Nephron (organoid): ENCODE measurements around the gene PACS1.

ENCODE experiments used
- H3K27ac Mint-ChIP-seq, 3 experiments: 2 replicates each; pipeline ENCODE4 v1.8.0; 2020; ENCODE audit warnings: mixed read lengths in 3 of 3, mild to moderate bottlenecking in 2 of 3, moderate library complexity in 1 of 3
- H3K27me3 Mint-ChIP-seq: 2 replicates; pipeline ENCODE4 v1.8.0; 2021; ENCODE audit warnings: low read depth, mild to moderate bottlenecking, moderate library complexity, mixed read lengths
- H3K36me3 Mint-ChIP-seq: 2 replicates; pipeline ENCODE4 v1.8.0; 2020; ENCODE audit warnings: low read depth, mixed read lengths
- H3K4me1 Mint-ChIP-seq: 2 replicates; pipeline ENCODE4 v1.8.0; 2020; ENCODE audit warnings: mixed read lengths
- H3K4me3 Mint-ChIP-seq, 3 experiments: 2 replicates each; pipeline ENCODE4 v1.8.0; 2020; ENCODE audit warnings: mild to moderate bottlenecking in 3 of 3, mixed read lengths in 3 of 3, moderate library complexity in 2 of 3
- H3K9me3 Mint-ChIP-seq: 2 replicates; pipeline ENCODE4 v1.8.0; 2020; ENCODE audit warnings: mixed read lengths
- TF ChIP-seq, protein P1 (sequence below), 3 experiments: fragments of 200-600 bp; sonication (generic); IDR thresholded peaks; one replicate each; pipeline ENCODE4 v1.5.0; 2021; ENCODE audit warnings: antibody characterized with exemption in 3 of 3; ENCODE audit not compliant: unreplicated experiment in 3 of 3

PACS1 gene

DNA sequence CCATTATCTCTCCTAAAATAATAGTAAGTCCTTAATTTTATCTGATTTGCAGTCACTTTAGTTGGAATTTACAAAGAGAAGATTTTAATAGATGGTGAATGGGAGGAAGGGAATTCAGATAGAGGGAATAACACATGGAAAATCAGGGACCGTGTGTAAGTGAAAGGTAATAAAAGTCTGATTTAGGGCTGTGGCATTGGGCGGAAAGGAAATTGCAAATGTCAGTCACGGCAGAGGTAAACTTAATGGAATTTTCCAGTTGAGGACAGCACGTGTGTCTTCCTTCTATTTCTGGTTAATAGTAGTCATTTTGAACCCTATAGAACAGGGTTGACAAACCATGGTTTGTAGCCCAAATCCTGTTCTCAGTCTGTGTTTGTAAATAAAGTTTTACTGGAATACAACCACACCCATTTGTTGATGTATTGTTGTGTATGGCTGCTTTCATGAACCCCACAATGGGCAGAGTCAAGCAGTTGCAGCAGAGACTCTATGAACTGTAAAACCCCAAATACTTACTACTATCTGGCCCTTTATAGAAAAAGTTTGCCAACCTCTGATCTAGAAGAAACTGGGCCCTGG lies 34.1 kb downstream of the PACS1 start:
- TF ChIP-seq, protein P1, sequence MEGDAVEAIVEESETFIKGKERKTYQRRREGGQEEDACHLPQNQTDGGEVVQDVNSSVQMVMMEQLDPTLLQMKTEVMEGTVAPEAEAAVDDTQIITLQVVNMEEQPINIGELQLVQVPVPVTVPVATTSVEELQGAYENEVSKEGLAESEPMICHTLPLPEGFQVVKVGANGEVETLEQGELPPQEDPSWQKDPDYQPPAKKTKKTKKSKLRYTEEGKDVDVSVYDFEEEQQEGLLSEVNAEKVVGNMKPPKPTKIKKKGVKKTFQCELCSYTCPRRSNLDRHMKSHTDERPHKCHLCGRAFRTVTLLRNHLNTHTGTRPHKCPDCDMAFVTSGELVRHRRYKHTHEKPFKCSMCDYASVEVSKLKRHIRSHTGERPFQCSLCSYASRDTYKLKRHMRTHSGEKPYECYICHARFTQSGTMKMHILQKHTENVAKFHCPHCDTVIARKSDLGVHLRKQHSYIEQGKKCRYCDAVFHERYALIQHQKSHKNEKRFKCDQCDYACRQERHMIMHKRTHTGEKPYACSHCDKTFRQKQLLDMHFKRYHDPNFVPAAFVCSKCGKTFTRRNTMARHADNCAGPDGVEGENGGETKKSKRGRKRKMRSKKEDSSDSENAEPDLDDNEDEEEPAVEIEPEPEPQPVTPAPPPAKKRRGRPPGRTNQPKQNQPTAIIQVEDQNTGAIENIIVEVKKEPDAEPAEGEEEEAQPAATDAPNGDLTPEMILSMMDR (IDR thresholded peaks at IDR 0.05; ENCODE audit: unreplicated experiment in 3 of 3): no peak
- Mint-ChIP-seq H3K27me3 (no peaks in the 10 kb centered on the region), H3K4me3 (no peak overlapping the region), H3K4me1 (peaks cover 7% of the 10 kb centered on the region), H3K27ac (no peak overlapping the region), H3K9me3 (no peaks in the 10 kb centered on the region), H3K36me3 (no peaks in the 10 kb centered on the region)

DNA sequence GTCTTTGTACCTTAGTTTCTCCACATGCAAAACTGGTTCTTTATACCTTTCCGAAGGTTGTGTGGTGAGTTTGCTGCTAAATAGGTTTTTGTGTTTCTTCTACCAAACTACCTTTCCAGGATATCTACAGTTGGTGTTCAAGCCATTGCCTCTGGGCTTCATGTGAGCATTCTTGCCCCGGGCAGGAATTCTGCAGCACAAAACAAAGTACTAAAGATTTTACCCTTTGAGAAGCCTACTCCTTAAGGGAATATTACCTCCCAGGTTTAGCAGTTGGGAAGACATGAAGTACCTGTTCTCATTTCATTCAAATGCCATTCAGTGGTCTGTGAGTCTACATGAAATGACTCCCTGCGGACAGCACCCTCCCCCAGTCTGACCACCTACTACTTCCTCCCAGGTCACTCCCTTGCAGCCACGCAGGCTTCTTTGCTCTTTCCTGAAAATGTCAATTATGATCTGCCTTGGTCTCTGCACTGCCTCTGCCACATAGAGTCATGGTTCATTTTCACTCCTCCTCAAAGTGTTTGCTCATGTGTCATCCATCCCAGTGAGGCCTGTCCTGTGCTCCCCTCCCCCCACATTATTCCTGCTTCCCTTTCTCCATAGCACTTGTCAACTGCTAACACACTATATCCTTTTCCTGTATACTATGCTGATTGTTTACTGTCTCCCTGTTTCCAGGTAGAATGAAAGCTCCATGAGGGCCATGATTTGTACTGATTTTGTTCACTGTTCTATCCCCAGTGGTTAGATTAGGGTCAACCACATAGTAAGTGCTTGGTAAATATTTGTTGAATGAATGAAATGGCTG lies 36.9 kb downstream of the PACS1 start:
- no peak overlapping the region for H3K4me3 Mint-ChIP-seq
- H3K36me3 Mint-ChIP-seq: no peaks in the 10 kb centered on the region
- TF ChIP-seq, protein P1 (IDR thresholded peaks at IDR 0.05; ENCODE audit: unreplicated experiment in 3 of 3): no peak
- no peaks in the 10 kb centered on the region for H3K9me3 Mint-ChIP-seq
- peak overlapping the region in 1 of 3 experiments; percentile 5 for H3K27ac Mint-ChIP-seq
- H3K27me3 Mint-ChIP-seq: no peaks in the 10 kb centered on the region
- peaks cover 9% of the 10 kb centered on the region for H3K4me1 Mint-ChIP-seq

DNA sequence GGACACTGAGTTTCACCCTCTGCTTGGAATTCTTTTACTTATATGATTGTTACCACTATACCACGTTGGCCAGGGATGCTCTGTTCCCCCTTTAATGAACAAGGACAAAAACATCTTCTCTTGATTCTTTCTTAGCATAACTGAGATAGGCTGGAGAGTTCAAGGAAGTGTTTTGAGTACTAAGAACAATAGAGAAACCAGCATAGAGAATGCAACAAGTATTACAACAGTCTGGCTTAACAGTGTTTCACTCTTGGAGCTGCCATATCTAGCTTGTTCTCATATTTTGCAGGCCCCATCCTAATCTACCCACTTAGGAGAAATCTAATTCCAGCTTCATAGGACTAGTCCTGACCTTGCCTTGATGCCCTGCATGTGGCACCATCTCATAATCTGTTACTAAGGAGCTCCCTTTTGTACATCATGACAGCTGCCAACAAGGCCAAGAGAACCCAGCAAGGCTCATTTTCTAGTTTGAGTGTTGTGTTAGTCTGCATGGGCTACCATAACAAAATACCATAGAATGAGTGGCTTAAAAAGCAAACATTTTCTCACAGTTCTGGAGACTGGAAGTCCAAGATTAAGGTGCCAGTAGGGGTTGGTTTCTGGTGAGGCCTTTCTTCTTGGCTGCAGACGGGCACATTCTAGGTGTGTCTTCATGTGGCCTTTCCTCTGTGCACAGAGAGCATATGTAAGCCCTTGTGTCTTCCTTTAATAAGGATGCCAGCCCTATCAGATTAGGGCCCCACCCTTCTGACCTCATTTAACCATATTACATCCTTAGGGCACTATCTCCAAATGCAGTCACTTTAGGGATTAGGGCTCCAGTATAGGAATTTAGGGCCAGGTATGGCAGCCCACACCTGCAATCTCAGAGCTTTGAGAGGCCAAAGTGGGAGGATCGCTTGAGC lies 37.8 kb downstream of the PACS1 start:
- TF ChIP-seq, protein P1 (IDR thresholded peaks at IDR 0.05; ENCODE audit: unreplicated experiment in 3 of 3): no peak
- no peak overlapping the region for H3K27ac Mint-ChIP-seq

DNA sequence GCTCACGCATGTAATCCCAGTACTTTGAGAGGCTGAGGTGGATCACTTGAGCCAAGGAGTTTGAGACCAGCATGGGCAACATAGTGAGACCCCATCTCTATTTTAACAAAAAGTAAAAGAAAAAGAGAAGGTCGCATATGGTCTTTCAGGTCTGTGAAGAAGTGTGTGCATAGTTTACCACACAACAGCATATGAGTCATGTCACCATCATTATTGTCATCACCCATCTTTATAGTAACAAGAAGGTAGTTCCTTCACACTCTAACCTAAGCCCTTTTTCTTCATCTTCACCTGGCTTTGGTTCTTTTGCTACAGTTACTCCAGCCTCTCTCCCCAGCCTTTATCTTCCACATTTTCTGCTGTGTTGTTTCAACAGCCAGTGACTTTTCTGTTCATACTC lies 39.2 kb downstream of the PACS1 start:
- Mint-ChIP-seq H3K27ac (no peak overlapping the region), H3K36me3 (no peaks in the 10 kb centered on the region), H3K4me1 (peaks cover 25% of the 10 kb centered on the region), H3K4me3 (no peak overlapping the region), H3K9me3 (no peaks in the 10 kb centered on the region), H3K27me3 (no peaks in the 10 kb centered on the region)
- TF ChIP-seq, protein P1 (IDR thresholded peaks at IDR 0.05; ENCODE audit: unreplicated experiment in 3 of 3): no peak

More for the DNA sequence above, 37.8 kb downstream of the PACS1 start:
- no peaks in the 10 kb centered on the region for H3K36me3 Mint-ChIP-seq
- H3K4me3 Mint-ChIP-seq: no peak overlapping the region
- peaks cover 16% of the 10 kb centered on the region for H3K4me1 Mint-ChIP-seq
- no peaks in the 10 kb centered on the region for H3K27me3 Mint-ChIP-seq
- no peaks in the 10 kb centered on the region for H3K9me3 Mint-ChIP-seq

DNA sequence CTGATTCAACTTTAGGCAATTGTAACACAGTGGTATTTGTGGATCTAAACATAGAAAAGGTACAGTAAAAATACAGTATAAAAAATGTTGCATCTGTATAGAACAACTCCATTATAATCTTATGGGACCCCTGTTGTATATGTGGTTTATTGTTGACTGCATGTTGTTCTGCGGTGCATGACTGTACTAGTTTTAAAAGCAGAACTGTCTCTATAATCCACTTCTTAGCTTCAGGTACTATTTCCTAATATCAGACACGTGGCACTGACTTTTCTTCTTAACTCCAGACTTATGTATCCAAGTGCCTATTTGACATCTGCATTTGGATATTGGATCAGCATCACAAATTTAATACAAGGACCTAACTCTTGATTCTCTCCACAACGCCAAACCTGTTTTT lies 41.1 kb downstream of the PACS1 start:
- no peaks in the 10 kb centered on the region for H3K9me3 Mint-ChIP-seq
- no peaks in the 10 kb centered on the region for H3K27me3 Mint-ChIP-seq
- no peaks in the 10 kb centered on the region for H3K36me3 Mint-ChIP-seq
- TF ChIP-seq, protein P1 (IDR thresholded peaks at IDR 0.05; ENCODE audit: unreplicated experiment in 3 of 3): no peak
- no peak overlapping the region for H3K27ac Mint-ChIP-seq
- peaks cover 30% of the 10 kb centered on the region for H3K4me1 Mint-ChIP-seq
- no peak overlapping the region for H3K4me3 Mint-ChIP-seq
